Embryonic facial prominence (tissue), 1 donor: ENCODE measurements around the gene DGKZ.
"Not testable (repeated sequence)": the region's sequence is repeated elsewhere in the genome, so short reads cannot be mapped to it uniquely, and the experiment has no call there.

Experiments
- DNase-seq: peaks from one replicate; pipeline ENCODE4 v3.0.0-alpha.2; 2016; ENCODE audit errors: extremely low spot score

DGKZ gene

DNA sequence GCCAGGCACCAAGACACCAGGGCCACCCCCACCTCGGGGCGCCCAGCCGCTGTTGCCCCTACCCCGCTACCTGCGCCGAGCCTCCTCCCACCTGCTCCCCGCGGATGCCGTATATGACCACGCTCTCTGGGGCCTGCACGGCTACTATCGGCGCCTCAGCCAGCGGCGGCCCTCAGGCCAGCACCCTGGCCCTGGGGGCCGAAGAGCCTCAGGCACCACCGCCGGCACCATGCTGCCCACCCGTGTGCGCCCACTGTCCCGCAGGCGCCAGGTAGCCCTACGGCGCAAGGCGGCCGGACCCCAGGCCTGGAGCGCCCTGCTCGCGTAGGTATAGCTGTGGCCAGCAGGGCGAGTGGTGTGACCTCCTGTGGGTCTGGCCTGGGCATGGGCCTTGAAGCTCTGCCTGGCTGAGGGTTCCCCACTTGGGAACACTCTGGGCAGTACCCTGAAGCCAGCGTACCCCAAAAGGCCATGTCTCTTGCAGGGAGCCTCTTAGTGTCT lies 19.4 kb downstream of the DGKZ start:
- no peak for DNase-seq

DNA sequence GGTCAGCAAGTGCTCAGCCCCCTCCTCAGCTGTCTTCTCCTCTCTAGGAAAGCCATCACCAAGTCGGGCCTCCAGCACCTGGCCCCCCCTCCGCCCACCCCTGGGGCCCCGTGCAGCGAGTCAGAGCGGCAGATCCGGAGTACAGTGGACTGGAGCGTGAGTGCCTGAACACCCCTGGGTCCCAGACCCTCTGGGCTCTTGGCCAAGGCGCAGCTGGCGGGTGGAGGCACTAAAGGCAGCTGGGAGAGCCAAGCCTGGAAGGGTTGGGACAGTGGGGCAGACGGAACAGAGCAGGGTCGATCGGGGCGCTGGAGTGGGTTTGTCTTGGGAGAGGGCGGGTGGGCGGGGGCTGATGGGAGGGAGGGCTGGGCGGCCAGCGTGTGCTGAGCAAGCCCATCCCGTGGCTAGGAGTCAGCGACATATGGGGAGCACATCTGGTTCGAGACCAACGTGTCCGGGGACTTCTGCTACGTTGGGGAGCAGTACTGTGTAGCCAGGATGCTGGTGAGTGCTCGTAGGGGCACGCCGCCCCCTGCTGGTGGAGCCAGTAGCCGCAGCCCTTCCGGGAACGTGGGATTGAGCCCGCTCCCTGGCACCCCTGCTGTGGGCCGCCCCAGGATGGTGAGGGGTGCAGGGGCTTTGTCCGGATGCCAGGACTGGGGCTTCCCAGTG lies 20.1 kb downstream of the DGKZ start:
- no peak for DNase-seq

DNA sequence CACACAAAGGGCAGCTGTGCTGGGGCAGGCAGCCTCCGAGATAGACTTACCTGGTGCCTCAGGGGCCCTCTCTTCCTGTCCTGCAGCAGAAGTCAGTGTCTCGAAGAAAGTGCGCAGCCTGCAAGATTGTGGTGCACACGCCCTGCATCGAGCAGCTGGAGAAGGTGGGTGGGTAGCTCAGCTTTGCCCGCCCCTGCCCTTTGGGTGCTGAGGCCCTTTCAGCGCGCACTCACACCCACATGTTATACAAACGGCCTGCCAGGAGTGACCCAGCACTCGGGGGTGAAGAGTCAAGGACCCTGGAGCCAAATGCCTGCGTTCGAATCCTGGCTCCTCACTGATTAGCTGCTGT lies 20.6 kb downstream of the DGKZ start:
- no peak for DNase-seq

DNA sequence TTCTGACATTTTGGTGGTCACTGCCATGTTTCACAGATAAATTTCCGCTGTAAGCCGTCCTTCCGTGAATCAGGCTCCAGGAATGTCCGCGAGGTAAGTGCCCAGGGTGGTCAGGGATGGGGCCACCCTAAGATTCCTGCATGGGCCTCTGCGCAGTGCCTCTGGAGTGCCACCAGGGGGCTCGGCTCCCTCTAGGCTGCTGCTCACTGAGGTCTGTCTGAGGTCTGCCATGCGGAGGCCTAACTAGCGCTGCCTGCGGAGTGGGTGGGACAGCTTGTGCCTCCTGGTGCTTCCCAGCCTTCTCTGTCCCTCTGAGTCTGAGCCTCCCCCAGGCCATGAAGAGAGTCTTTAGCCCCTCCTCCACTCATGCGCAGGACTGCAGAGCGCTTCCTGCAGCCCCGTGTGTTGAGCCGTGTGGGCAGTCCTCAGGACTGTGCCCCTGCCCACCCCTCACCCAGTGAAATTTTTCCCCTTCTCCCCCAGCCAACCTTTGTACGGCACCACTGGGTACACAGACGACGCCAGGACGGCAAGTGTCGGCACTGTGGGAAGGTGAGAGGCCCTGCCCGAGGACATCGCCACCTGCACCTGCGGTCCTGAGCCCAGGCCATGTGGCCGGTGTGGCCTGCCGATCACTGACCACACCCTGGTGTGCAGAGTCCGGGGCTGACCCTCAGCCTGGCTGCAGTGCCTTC lies 22.3 kb downstream of the DGKZ start:
- DNase-seq, result no peak

DNA sequence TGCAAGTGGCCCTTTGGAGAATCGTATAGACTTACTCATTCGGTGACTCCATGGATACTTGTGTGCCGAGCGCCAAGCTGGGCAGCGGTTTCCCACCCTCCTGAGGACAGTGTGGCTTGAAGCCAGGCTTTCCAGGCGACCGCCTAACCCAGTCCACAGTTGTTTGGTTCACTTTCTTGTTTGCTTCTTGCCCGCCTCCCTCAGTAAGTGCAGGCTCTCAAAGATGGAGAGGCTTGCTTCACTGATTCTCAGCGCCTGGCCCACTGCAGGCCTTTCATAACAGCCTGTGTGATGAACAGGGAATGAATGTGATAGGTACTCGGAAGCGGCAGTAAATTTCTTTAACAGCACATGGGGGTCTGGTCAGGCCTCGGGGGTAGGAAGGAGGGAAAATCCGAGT lies 23.0 kb downstream of the DGKZ start:
- DNase-seq, result no peak

DNA sequence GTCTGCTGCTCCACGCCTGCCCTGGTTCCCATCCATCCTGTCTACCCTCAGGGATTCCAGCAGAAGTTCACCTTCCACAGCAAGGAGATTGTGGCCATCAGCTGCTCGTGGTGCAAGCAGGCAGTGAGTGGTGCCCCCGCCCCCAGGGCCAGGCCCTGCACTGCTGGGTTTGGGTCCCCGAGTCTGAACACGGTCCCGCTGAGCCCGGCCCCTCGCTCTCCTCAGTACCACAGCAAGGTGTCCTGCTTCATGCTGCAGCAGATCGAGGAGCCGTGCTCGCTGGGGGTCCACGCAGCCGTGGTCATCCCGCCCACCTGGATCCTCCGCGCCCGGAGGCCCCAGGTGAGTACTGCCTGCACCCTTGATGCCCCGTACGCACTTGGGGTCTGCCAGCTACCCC lies 24.0 kb downstream of the DGKZ start:
- not testable (repeated sequence) for DNase-seq

DNA sequence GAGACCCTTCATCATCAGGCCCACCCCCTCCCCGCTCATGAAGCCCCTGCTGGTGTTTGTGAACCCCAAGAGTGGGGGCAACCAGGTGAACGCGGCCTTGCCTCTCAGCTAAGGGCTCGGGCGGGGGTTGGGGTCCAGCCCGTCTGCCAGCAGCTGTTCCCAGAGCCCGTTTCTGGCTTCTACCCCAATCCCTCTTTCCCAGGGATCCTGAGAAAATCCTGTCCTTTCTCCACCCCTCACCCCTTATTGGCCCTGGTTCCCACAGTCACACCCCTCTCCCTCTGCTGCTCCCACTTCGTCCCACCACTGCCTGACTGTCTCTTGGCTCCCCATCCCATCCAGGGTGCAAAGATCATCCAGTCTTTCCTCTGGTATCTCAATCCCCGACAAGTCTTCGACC lies 24.8 kb downstream of the DGKZ start:
- DNase-seq, result no peak

DNA sequence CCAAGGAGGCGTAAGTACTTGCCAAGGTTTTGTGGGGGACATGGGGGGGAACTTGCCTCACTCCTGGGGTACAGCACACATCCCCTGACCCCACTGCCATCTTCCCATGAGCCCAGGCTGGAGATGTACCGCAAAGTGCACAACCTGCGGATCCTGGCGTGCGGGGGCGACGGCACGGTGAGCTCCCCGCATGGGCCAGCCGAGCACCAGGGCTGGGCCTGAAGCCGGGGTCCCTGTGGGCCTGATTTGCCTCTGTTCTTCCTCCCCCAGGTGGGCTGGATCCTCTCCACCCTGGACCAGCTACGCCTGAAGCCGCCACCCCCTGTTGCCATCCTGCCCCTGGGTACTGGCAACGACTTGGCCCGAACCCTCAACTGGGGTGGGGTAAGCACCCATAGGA lies 25.2 kb downstream of the DGKZ start:
- not testable (repeated sequence) for DNase-seq

DNA sequence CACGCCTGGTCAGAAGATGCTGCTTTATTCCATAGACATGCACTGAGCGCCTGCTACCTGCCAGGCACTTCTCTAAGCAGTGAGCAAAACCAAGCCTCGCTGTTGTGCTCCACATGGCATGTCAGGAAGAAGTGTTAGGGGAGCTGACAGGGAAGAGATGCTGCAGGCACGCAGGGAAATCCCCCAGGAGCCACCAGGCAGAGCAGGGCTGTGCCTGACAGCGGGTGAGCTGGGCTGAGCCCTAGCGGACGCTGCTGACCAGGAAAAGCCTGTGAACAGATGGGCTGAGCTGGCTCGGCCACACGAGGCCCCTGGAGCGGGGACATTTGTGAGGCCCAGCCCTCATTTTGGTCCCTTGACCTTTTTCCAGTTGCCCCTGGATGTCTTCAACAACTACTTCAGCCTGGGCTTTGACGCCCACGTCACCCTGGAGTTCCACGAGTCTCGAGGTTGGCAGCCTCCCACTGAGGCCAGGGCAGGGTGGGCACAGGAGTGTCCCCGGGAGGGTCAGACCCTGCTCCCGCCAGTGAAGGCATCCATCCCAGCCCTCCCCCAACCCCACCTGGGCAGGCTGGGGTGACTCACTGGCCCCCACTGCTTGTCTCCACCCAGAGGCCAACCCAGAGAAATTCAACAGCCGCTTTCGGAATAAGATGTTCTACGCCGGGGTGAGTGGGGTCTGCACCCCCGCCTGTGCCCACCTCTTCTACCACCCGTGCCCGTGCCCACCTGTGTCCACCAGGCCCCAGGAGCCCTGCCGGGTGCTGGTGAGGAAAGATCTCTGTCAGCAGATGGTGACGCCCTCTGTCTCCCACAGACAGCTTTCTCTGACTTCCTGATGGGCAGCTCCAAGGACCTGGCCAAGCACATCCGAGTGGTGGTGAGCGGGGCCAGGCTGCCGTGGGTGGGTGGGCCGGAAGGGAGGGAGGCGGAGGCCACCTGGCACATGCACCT lies 26.8 kb downstream of the DGKZ start:
- no peak for DNase-seq

DNA sequence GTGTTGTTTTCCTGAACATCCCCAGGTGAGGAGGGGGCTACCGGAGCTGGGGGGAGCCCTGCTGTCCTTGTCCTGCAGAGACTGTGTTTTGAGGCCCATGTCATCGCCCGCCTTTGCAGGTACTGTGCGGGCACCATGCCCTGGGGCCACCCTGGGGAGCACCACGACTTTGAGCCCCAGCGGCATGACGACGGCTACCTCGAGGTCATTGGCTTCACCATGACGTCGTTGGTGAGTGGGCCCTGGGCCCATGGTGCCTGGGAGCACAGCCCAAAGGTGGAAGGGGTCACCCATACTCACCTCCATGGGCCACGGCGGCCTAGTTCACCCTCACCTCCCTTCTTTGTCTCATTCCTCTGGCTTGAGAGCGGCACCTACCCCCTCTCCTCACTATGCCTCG lies 27.6 kb downstream of the DGKZ start:
- no peak for DNase-seq

DNA sequence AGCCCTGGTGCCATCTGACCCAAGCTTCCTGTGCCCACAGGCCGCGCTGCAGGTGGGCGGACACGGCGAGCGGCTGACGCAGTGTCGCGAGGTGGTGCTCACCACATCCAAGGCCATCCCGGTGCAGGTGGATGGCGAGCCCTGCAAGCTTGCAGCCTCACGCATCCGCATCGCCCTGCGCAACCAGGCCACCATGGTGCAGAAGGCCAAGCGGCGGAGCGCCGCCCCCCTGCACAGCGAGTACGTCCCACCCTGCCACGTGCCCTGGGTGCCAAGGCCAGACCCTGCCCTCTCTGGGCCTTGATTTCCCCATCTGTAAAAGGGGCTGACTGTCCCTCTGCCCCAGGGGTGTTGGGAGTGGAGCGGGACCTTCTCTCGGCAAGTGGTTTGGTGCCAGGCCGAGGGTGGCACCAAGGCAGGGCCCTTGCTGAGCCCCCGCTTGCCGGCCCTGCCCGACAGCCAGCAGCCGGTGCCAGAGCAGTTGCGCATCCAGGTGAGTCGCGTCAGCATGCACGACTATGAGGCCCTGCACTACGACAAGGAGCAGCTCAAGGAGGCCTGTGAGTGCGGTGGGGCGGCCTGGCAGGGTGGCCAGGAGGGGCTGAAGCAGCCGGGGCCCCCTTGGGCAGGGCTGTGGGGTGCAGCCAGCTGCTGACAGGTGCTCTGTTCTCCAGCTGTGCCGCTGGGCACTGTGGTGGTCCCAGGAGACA lies 28.3 kb downstream of the DGKZ start:
- no peak for DNase-seq

DNA sequence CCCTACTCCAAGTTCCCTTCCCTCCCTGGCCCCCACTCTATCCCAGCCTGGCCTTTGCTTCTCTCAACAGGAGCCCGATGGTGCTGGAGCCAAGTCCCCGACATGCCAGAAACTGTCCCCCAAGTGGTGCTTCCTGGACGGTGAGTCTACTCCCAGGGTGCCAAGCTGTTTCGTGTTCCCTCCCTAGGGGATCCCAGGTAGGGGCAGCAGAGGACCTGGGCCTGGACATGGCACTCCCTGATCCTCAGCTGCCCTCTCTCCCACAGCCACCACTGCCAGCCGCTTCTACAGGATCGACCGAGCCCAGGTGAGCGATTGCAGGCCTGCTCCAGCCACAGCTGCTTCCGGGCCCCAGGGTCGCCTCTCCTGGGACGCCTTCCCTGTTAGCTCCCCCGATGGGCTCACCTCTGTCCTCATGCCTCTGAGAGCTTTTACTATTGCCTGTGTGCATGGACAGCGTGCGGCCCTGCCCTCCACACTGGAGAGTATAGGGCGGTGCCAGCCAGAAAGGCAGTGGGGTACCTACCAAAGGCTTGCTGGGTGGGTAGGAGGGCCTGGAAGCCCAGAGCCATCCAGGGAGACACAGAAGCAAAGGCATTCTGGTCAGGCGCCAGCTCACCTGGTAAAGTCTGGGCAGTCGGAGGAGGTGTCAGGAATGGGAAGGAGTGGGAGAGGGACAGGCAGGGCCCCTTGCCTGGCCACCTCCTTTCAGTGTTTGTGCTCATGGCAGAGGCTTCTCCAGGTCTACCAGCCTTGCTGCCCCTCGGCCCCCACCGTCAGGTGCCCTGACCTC lies 29.2 kb downstream of the DGKZ start:
- no peak for DNase-seq

DNA sequence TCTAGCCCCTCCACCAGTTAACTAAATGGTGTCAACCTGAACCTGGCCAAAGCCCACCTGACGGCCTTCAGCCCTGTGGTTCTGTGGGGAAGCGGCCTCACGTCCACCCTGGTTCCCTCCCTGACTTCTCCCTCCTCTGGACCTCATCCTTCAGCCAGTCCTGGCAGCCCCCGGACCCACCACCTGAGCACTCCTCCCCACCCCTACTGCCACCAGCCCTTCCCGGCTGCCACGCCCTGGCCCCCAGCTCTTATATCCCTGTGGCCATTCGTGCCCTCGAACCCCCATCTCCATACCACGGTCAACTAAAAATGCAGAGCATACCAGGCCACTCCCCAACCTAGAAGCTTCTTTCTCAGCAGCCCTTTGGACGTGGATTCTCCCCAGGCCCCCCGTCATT lies 30.0 kb downstream of the DGKZ start:
- no peak for DNase-seq

DNA sequence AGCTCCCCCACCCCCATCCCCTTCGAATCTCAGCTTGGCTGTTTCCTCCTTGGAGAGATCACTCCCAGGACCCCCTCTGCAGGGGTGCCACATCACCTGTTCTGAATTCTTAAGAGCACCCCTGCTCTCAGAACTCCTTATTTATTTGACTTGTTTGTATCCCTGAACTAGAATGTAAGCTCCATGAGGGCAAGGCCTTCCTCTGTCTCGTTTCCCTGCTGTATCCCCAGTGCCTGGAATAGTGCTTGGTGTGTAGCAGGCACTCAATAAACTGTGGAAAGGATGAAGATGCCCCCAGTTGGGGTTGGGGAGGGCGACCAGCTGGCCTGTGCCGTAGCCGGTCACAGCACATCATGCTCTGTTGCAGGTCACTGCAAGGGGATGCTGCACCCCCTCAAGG lies 30.6 kb downstream of the DGKZ start:
- no peak for DNase-seq

DNA sequence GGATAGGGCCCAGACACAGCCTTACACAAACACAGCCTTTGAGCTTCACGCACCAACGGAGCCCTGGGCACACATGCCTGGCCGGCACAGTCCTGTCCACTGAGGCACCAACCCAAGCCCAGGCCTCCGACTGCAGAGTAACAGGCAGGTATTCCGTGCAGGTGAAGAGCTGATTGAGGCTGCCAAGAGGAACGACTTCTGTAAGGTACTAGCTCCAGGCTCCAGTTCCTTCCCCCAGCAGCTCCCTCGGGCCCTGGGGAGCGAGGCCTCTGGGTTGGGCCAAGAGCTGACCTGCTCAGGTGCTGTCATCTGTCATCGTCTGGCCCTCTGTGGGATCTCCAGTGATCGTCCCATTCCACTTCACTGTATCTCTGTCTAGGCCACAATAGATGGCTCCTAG lies 31.0 kb downstream of the DGKZ start:
- no peak for DNase-seq

DNA sequence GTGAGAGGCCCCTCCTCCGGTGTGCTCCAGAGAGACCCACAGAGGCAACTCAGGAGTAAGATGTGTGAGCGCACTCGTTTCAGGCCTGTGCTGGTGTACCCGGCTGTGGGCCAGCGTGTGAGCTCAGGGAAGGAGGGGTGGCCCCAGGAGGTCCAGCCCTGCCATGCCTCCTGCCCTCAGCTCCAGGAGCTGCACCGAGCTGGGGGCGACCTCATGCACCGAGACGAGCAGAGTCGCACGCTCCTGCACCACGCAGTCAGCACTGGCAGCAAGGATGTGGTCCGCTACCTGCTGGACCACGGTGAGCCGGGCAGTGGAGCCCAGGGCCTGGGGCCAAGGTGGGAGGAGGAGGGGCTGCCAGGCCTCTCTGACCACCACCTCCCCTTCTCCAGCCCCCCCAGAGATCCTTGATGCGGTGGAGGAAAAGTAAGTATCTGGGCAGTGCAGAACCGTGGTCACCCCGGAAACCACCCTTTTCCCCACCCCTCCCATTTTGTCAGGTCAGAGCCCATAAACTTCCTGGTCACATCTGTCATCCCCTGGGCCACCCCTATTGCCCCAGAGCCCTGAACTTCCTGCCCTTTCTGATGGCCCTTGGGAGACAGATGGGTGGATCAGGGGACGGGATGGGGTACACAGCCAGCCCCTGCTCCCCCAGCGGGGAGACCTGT lies 31.7 kb downstream of the DGKZ start:
- no peak for DNase-seq

DNA sequence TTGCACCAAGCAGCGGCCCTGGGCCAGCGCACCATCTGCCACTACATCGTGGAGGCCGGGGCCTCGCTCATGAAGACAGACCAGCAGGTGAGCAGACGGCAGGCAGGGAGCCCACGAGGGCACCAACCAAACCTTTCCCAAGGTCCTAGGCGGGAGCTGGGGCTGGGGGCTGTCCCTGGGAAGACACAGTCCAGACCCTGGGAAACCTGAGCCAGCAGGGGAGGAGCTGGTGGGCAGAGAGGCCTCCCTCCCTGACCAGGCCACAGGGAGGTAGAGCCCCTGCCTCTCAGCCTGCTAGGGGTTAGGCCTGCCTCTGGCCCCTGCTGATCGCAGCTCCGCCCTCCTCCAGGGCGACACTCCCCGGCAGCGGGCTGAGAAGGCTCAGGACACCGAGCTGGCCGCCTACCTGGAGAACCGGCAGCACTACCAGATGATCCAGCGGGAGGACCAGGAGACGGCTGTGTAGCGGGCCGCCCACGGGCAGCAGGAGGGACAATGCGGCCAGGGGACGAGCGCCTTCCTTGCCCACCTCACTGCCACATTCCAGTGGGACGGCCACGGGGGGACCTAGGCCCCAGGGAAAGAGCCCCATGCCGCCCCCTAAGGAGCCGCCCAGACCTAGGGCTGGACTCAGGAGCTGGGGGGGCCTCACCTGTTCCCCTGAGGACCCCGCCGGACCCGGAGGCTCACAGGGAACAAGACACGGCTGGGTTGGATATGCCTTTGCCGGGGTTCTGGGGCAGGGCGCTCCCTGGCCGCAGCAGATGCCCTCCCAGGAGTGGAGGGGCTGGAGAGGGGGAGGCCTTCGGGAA lies 32.4 kb downstream of the DGKZ start:
- DNase-seq, result not testable (repeated sequence)

DNA sequence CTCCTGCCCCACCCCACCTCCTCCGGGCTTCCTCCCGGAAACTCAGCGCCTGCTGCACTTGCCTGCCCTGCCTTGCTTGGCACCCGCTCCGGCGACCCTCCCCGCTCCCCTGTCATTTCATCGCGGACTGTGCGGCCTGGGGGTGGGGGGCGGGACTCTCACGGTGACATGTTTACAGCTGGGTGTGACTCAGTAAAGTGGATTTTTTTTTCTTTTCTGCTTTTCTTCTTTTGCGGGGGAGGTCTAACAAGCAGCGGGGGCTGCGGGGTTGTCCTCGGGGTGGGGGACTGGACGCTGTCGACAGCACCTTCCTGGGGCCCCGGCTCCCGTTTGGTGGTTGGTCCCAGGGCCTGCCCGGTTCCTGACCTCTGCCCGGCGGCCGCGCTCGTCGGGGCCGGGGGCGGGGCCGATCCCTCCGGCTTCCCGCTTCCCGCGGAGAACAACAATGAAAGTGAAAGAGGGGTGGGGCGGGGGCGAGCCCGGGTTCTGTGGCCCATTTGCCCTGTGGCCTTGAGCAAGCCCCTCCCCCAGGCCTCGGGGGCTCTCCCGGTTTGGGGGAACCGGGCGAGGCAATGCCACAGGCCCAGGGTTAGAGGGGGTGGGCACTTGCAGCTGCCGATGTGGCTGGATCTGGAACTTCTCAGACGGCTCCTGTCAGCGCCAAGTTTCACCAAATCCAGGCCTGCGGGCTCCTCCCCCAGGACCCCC lies 33.2 kb downstream of the DGKZ start:
- no peak for DNase-seq
